GM12872 (cell line): Measurements from ENCODE around the gene CCL17.

Experiments used
- CTCF ChIP-seq: IDR thresholded peaks from 3 replicates; pipeline ENCODE4 v1.5.1; 2011; ENCODE audit warnings: low read depth, mild to moderate bottlenecking, low read length, moderate library complexity; ENCODE audit not compliant: insufficient read depth

Gene CCL17

GRCh38 chr16:57416084-57416483 is 11.5 kb downstream of the CCL17 start:
- no peak for TF ChIP-seq CTCF

GRCh38 chr16:57419506-57419905 is 14.9 kb downstream of the CCL17 start:
- TF ChIP-seq CTCF, result no peak

GRCh38 chr16:57422026-57422944 is 17.7 kb downstream of the CCL17 start:
- TF ChIP-seq CTCF, result peak; percentile 62

- TF ChIP-seq CTCF, result no peak
Measured at GRCh38 chr16:57423152-57423551, 18.6 kb downstream of the CCL17 start.

- no peak for TF ChIP-seq CTCF
Measured at GRCh38 chr16:57424583-57424982, 20.0 kb downstream of the CCL17 start.

- TF ChIP-seq CTCF, result no peak
Measured at GRCh38 chr16:57426356-57426755, 21.8 kb downstream of the CCL17 start.

- TF ChIP-seq CTCF, result no peak
Measured at GRCh38 chr16:57427307-57427706, 22.7 kb downstream of the CCL17 start.
